ENCODE data around the gene ACTL6B. TPM values are rescaled to one million over a fixed set of nuclear protein-coding genes. Genes with fewer than 3 reads are reported as not detected.

ACTL6B gene
- total RNA-seq, 2 experiments from 2014 or later = not detected

- peak overlapping the region; percentile 78 for H3K4me3 Mint-ChIP-seq
- TF ChIP-seq CTCF (IDR thresholded peaks at IDR 0.05) = no peak
Measured at GRCh38 chr7:100602889-100603725, 53.1 kb downstream of the ACTL6B start.

GRCh38 chr7:100600730-100601038 is 55.6 kb downstream of the ACTL6B start:
- Mint-ChIP-seq H3K4me3 (no peak overlapping the region), H3K9me3 (no peaks in the 10 kb centered on the region), H3K36me3 (ENCODE audit: low read depth) (no peaks in the 10 kb centered on the region), H3K27ac (no peak overlapping the region), H3K27me3 (peaks cover 3% of the 10 kb centered on the region), H3K4me1 (ENCODE audit: low read depth) (peaks cover 18% of the 10 kb centered on the region)
- DNase-seq (no peak), ATAC-seq (no peak)
- intact Hi-C loops (cut with micrococcal nuclease) = loop anchor here (10.0 kb wide), 1 partner anchor 74 kb away; the partner anchor contains the start of gene GNB2
- POLR2A ChIA-PET = no interaction called here
- CTCF ChIA-PET = no interaction called here
- TF ChIP-seq CTCF (IDR thresholded peaks at IDR 0.05) = no peak

More at GRCh38 chr7:100602889-100603725, 53.1 kb downstream of the ACTL6B start:
- intact Hi-C loops (cut with micrococcal nuclease) = loop anchor here (10.0 kb wide), 1 partner anchor 72 kb away; the partner anchor contains the start of gene GNB2
- Mint-ChIP-seq H3K4me1 (ENCODE audit: low read depth) (peaks cover 22% of the 10 kb centered on the region), H3K27me3 (peaks cover 3% of the 10 kb centered on the region), H3K27ac (peak overlapping the region; percentile 82), H3K36me3 (ENCODE audit: low read depth) (no peaks in the 10 kb centered on the region), H3K9me3 (no peaks in the 10 kb centered on the region)
- POLR2A ChIA-PET = interaction anchor here (0.5 to 2.1 kb wide), 5 partner anchors 9 to 217 kb away, joined by 3 to 14 read pairs (median 3); partner anchors contain the start of genes FBXO24, LRCH4, MEPCE and MOSPD3
- no peak for DNase-seq
- CTCF ChIA-PET = interaction anchor here (1.0 to 1.6 kb wide), 5 partner anchors 9 to 102 kb away, joined by 3 to 7 read pairs (median 4); partner anchors contain the start of genes FBXO24, MOSPD3 and POP7
- no peak for ATAC-seq

- Mint-ChIP-seq H3K4me1 (ENCODE audit: low read depth) (peaks cover 13% of the 10 kb centered on the region), H3K4me3 (no peak overlapping the region), H3K27ac (no peak overlapping the region), H3K9me3 (no peaks in the 10 kb centered on the region), H3K27me3 (peaks cover under 1% of the 10 kb centered on the region), H3K36me3 (ENCODE audit: low read depth) (no peaks in the 10 kb centered on the region)
- ATAC-seq = no peak
- DNase-seq = no peak
- intact Hi-C loops (cut with micrococcal nuclease) = loop anchor here (10.0 kb wide), 1 partner anchor 75 kb away; the partner anchor contains the start of gene GNB2
- TF ChIP-seq CTCF (IDR thresholded peaks at IDR 0.05) = no peak
- CTCF ChIA-PET = no interaction called here
- POLR2A ChIA-PET = no interaction called here
Measured at GRCh38 chr7:100599911-100600729, 56.1 kb downstream of the ACTL6B start.

GRCh38 chr7:100598425-100598824 is 57.8 kb downstream of the ACTL6B start:
- TF ChIP-seq CTCF (IDR thresholded peaks at IDR 0.05) = no peak
- Mint-ChIP-seq H3K36me3 (ENCODE audit: low read depth) (no peaks in the 10 kb centered on the region), H3K4me3 (no peak overlapping the region), H3K9me3 (no peaks in the 10 kb centered on the region), H3K27me3 (no peaks in the 10 kb centered on the region), H3K27ac (no peak overlapping the region), H3K4me1 (ENCODE audit: low read depth) (peaks cover 3% of the 10 kb centered on the region)
- ChIA-PET CTCF (interaction anchor here (1.4 to 1.5 kb wide), 2 partner anchors 9 to 36 kb away, joined by 3 read pairs; no protein-coding TSS in a partner anchor), POLR2A (no interaction called here)
- intact Hi-C loops (cut with micrococcal nuclease) = no loop called here
- ATAC-seq (no peak), DNase-seq (no peak)

Data from activated CD8-positive, alpha-beta T cell treated with anti-CD3 and anti-CD28 coated beads for 36 hours (primary cell).